PFSK-1 (cell line): ENCODE measurements around the gene TOP3A.

Experiments
- FOXP2 ChIP-seq: optimal IDR thresholded peaks from 2 replicates; pipeline ENCODE3; 2011; ENCODE audit warnings: borderline replicate concordance, control low read depth, inconsistent platforms; ENCODE audit not compliant: insufficient read depth; ENCODE audit errors: extremely low read length, extremely low read depth
- POLR2AphosphoS5 ChIP-seq: IDR thresholded peaks from 2 replicates; pipeline ENCODE4 v1.6.1; 2012; ENCODE audit warnings: low read depth, mild to moderate bottlenecking, control low read depth, low read length, moderate library complexity
- SIN3A ChIP-seq: IDR thresholded peaks from 2 replicates; pipeline ENCODE4 v1.6.1; 2012; ENCODE audit warnings: mild to moderate bottlenecking, low read length, moderate library complexity, borderline replicate concordance; ENCODE audit not compliant: insufficient read depth
- TAF1 ChIP-seq: IDR thresholded peaks from 2 replicates; pipeline ENCODE4 v1.6.1; 2012; ENCODE audit warnings: low read length, control low read depth, borderline replicate concordance; ENCODE audit not compliant: insufficient read depth
- TF ChIP-seq, protein P1 (sequence below), 2 experiments: IDR thresholded peaks; 2 replicates each; pipeline versions ENCODE4 v1.6.1 to v1.8.0; 2011 to 2012; ENCODE audit warnings: low read depth in 2 of 2, low read length in 2 of 2, control low read depth in 1 of 2, inconsistent platforms in 1 of 2, mild to moderate bottlenecking in 1 of 2, moderate library complexity in 1 of 2; ENCODE audit not compliant: insufficient read depth in 1 of 2

TOP3A gene

DNA sequence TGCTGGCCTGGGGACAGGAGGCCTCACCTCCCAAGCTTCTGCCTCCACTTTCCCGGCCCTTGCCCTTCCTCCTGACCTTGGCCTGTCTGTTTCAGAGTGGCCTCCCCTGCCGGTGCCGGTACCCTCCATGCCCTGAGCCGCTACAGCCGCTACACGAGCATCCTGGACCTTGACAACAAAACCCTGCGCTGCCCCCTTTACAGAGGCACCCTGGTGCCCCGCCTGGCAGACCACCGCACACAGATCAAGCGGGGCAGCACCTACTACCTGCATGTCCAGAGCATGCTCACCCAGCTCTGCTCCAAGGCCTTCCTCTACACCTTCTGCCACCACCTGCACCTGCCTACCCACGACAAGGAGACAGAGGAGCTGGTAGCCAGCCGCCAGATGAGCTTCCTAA lies 7.7 kb upstream of the TOP3A start:
- TF ChIP-seq FOXP2 = no peak
- no peak for TF ChIP-seq SIN3A
- no peak for TF ChIP-seq POLR2AphosphoS5
- TF ChIP-seq, protein P1, sequence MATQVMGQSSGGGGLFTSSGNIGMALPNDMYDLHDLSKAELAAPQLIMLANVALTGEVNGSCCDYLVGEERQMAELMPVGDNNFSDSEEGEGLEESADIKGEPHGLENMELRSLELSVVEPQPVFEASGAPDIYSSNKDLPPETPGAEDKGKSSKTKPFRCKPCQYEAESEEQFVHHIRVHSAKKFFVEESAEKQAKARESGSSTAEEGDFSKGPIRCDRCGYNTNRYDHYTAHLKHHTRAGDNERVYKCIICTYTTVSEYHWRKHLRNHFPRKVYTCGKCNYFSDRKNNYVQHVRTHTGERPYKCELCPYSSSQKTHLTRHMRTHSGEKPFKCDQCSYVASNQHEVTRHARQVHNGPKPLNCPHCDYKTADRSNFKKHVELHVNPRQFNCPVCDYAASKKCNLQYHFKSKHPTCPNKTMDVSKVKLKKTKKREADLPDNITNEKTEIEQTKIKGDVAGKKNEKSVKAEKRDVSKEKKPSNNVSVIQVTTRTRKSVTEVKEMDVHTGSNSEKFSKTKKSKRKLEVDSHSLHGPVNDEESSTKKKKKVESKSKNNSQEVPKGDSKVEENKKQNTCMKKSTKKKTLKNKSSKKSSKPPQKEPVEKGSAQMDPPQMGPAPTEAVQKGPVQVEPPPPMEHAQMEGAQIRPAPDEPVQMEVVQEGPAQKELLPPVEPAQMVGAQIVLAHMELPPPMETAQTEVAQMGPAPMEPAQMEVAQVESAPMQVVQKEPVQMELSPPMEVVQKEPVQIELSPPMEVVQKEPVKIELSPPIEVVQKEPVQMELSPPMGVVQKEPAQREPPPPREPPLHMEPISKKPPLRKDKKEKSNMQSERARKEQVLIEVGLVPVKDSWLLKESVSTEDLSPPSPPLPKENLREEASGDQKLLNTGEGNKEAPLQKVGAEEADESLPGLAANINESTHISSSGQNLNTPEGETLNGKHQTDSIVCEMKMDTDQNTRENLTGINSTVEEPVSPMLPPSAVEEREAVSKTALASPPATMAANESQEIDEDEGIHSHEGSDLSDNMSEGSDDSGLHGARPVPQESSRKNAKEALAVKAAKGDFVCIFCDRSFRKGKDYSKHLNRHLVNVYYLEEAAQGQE (IDR thresholded peaks at IDR 0.05; ENCODE audit: insufficient read depth in 1 of 2, low read depth in 2 of 2, low read length in 2 of 2) = no peak
- no peak for TF ChIP-seq TAF1

DNA sequence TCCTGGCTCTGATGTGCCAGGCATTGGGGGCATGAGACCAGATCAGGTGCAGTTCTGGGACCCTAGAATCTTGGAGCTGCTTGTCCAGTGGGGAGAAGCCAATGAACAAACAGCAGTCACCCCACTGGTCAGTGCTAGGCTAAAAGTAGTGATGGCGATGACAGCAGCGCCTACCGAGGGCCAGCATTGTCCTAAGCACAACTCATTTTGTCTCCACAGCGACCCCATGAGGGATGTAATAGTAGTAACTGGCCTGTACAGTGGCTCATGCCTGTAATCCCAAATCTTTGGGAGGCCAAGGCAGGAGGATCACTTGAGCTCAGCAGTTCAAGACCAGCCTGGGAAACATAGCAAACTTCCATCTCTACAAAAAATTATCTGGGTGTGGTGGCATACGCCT lies 6.5 kb upstream of the TOP3A start:
- TF ChIP-seq SIN3A (no peak), FOXP2 (no peak), TAF1 (no peak), POLR2AphosphoS5 (no peak)
- TF ChIP-seq, protein P1 (IDR thresholded peaks at IDR 0.05; ENCODE audit: insufficient read depth in 1 of 2, low read depth in 2 of 2, low read length in 2 of 2) = no peak

DNA sequence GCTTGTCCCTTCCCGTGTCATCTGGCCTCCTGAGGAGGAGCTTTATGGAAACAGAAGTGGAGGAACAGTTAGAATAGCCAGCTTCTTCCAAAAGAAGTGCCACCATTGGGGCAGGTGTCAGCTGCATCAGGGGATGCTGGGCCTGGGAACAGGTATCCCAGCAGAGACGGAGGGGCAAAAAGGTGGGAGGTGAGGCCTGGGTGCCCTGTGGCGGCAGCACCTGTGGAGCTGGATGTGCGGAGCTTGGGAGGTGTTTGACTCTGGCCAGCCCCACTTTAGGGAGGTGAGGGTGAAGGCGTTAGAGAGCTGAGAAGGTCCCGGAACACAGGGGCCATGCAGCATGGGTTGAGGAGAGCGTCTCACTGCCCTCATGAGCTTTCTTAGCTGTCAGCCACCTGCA lies 5.5 kb upstream of the TOP3A start:
- TF ChIP-seq FOXP2 (no peak), TAF1 (no peak), SIN3A (no peak)
- TF ChIP-seq, protein P1 (IDR thresholded peaks at IDR 0.05; ENCODE audit: insufficient read depth in 1 of 2, low read depth in 2 of 2, low read length in 2 of 2) = no peak

DNA sequence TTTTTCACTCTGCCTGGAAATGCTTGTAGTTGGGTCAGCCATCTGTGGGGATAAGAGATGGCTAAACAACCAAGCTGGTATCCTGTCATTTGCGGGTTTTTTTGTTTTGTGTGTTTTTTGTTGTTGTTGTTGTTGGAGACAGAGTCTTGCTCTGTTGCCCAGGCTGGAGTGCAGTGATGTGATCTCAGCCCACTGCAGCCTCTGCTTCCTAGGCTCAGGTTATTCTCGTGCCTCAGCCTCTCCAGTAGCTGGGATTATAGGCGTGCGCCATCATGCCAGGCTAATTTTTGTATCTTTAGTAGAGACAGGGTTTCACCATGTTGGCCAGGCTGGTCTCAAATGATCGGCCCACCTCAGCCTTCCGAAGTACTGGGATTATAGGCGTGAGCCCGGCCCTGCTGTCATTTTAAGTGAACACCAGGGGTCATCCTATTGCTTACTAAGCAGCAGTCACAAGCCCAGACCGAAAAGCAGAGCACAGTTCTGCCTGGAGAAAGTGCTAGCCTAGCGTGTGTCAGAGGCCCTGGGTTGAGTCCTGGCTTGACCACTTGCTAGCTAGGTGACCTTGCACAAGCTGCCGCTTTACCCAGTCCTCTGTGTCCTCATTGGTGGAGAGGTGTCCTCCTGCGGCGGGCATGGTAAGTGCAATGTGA lies 4.9 kb upstream of the TOP3A start:
- TF ChIP-seq FOXP2 = no peak
- TF ChIP-seq, protein P1 (IDR thresholded peaks at IDR 0.05; ENCODE audit: insufficient read depth in 1 of 2, low read depth in 2 of 2, low read length in 2 of 2) = no peak
- no peak for TF ChIP-seq POLR2AphosphoS5
- no peak for TF ChIP-seq SIN3A
- TF ChIP-seq TAF1 = no peak
